ENCODE data around the gene MN1.

- TF ChIP-seq CTCF (IDR thresholded peaks at IDR 0.05) (no peak), POLR2A (IDR thresholded peaks at IDR 0.05) (no peak)
Measured at GRCh38 chr22:27816552-27816951, 15.0 kb upstream of the MN1 start.
